ENCODE measurements around the gene GPD2.

Gene GPD2

GRCh38 chr2:156436497-156437085, 412 bp downstream of the GPD2 start:
- DNase-seq (ENCODE audit: low spot score) = no peak

- DNase-seq (ENCODE audit: low spot score) = no peak
Observed at GRCh38 chr2:156437272-156437930, 1.2 kb downstream of the GPD2 start.

- DNase-seq (ENCODE audit: low spot score) = no peak
Observed at GRCh38 chr2:156437931-156438410, 1.8 kb downstream of the GPD2 start.

- no peak for DNase-seq (ENCODE audit: low spot score)
Observed at GRCh38 chr2:156443089-156443488, 6.9 kb downstream of the GPD2 start.

- no peak for DNase-seq (ENCODE audit: low spot score)
Observed at GRCh38 chr2:156445296-156446220, 9.4 kb downstream of the GPD2 start.

- no peak for DNase-seq (ENCODE audit: low spot score)
Observed at GRCh38 chr2:156447761-156448160, 11.6 kb downstream of the GPD2 start.

GRCh38 chr2:156448766-156449165, 12.6 kb downstream of the GPD2 start:
- DNase-seq (ENCODE audit: low spot score) = no peak

- DNase-seq (ENCODE audit: low spot score) = no peak
Observed at GRCh38 chr2:156452971-156453370, 16.8 kb downstream of the GPD2 start.

GRCh38 chr2:156455361-156455975, 19.3 kb downstream of the GPD2 start:
- no peak for DNase-seq (ENCODE audit: low spot score)

- DNase-seq (ENCODE audit: low spot score) = no peak
Observed at GRCh38 chr2:156456616-156457015, 20.4 kb downstream of the GPD2 start.

GRCh38 chr2:156457523-156458517, 21.6 kb downstream of the GPD2 start:
- DNase-seq (ENCODE audit: low spot score) = no peak

- DNase-seq (ENCODE audit: low spot score) = no peak
Observed at GRCh38 chr2:156459720-156460119, 23.5 kb downstream of the GPD2 start.

- no peak for DNase-seq (ENCODE audit: low spot score)
Observed at GRCh38 chr2:156464106-156464505, 27.9 kb downstream of the GPD2 start.

- DNase-seq (ENCODE audit: low spot score) = no peak
Observed at GRCh38 chr2:156465573-156465972, 29.4 kb downstream of the GPD2 start.

- DNase-seq (ENCODE audit: low spot score) = no peak
Observed at GRCh38 chr2:156466739-156467405, 30.7 kb downstream of the GPD2 start.

GRCh38 chr2:156470975-156471583, 34.9 kb downstream of the GPD2 start:
- no peak for DNase-seq (ENCODE audit: low spot score)

GRCh38 chr2:156471762-156472161, 35.6 kb downstream of the GPD2 start:
- no peak for DNase-seq (ENCODE audit: low spot score)

- no peak for DNase-seq (ENCODE audit: low spot score)
Observed at GRCh38 chr2:156472686-156473085, 36.5 kb downstream of the GPD2 start.

GRCh38 chr2:156473445-156473844, 37.3 kb downstream of the GPD2 start:
- DNase-seq (ENCODE audit: low spot score) = no peak

- no peak for DNase-seq (ENCODE audit: low spot score)
Observed at GRCh38 chr2:156474401-156474800, 38.2 kb downstream of the GPD2 start.
